ENCODE data around the gene GALNTL6.

Gene GALNTL6

DNA sequence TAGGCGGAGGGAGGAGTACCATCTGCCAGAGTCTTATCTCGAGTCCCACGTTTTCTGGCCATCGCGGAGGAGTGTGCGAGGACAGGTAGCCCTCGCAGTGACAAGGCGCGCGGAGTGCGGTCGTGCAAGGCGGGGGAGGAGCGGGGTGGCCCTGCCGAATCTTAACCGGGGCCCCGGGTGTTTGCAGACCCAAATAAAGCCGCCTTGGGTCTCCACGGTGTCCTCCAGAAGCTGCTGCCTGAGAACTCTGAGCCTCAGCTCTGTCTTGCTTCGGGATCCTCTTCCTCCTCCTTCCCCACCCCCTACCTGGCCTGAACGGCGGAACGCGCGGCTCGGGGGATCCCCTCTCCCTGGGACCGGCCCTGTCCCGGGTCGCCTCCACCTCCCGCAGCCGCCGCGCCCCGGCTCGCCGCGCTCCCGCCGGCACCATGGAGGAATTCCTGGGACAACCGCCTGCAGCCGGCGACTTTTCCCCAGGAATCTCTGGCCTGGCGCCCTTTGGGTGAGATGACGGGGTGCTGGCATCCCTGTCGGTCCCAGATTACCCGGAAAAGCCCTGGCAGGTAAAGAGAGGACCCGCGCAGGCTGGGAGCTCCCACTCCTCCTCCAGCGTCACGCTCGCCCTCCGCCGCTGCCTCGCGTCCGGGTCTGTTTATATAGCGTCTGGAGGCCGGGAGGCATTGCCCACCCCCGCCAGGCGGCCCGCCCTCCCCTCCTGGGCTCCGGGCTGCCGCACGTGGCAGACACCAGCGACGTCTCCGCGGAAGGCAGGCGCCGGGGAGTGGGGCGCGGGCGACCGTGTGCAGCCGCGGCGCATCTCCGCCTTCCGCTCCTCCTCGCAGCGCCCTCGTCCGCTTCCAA lies at the start of gene GALNTL6:
TSS of gene GALNTL6 (plus strand) at position 740 of the 861 bp plus-strand sequence.
- peak; percentile 79 for ATAC-seq
- Mint-ChIP-seq H3K36me3 (no peaks in the 10 kb centered on the region), H3K4me3 (peak within 1 kb of the TSS; percentile 82), H3K4me1 (peaks cover 21% of the 10 kb centered on the region), H3K9me3 (no peaks in the 10 kb centered on the region), H3K27ac (peak within 1 kb of the TSS; percentile 66), H3K27me3 (peaks cover 22% of the 10 kb centered on the region)

DNA sequence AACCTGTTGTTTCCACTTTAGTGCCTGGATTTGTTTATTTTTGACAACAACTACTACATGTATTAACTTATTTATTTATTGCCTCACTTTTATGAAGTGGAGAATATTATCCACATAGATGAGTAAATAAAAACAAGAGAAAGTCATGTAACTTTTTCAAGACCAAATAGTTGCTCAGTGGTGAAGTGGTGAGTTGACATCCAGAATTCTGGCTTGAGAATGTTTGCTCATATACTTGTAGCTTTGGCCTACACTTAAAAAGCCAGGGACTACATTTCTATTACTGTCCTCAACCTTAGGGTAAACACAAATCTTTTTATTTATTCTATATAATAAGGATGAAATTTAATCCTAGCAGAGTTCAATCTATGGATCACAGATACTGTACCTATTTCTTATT lies 47.7 kb upstream of the GALNTL6 start:
- Mint-ChIP-seq H3K27me3 (no peaks in the 10 kb centered on the region), H3K9me3 (peaks cover 7% of the 10 kb centered on the region), H3K36me3 (no peaks in the 10 kb centered on the region), H3K27ac (no peak overlapping the region), H3K4me1 (no peaks in the 10 kb centered on the region), H3K4me3 (no peak overlapping the region)
- no peak for ATAC-seq

- Mint-ChIP-seq H3K27ac (no peak overlapping the region), H3K36me3 (no peaks in the 10 kb centered on the region), H3K9me3 (peaks cover 9% of the 10 kb centered on the region), H3K4me3 (no peak overlapping the region), H3K27me3 (no peaks in the 10 kb centered on the region), H3K4me1 (no peaks in the 10 kb centered on the region)
- ATAC-seq: no peak
Measured at GRCh38 chr4:171774642-171775190, 38.5 kb upstream of the GALNTL6 start.

DNA sequence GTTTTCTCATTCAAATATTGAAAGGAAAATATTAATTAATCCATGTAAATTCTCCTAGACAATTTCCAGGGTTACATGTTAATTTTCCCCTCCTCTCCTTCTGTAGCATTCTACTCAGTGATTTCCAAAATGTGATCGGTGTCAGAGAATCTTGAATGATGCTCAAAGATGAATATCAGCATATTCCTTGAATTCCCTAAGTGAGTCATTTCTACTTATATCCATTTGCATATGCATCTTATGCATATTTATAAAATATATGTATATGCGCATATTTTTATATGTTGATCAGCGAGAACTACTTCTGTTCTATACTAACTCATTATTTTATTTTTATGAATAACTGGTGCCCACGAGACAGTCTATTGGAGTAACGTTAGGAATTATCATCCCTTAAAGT lies 33.9 kb upstream of the GALNTL6 start:
- no peak for ATAC-seq
- H3K4me3 Mint-ChIP-seq: no peak overlapping the region
- H3K27ac Mint-ChIP-seq: no peak overlapping the region
- H3K4me1 Mint-ChIP-seq: peaks cover 4% of the 10 kb centered on the region
- peaks cover 7% of the 10 kb centered on the region for H3K36me3 Mint-ChIP-seq
- peaks cover 22% of the 10 kb centered on the region for H3K9me3 Mint-ChIP-seq
- no peaks in the 10 kb centered on the region for H3K27me3 Mint-ChIP-seq

DNA sequence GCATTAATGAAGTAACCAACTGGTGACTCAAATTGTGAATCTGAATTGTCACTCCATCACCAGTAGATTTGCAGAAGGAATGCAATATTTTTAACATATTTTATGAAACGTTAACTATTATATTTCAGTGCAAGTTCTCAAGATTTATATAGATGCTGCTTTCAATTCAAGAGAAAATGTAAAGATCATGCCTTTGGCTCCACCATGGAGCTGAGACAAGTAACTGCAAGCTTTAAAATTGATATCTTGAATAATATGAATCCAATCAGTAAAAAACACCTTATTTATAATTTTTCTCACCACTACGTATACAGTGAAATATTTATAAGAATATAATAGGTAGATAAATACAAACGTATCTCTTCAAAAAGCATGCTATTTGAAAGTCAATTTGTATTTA lies 27.8 kb upstream of the GALNTL6 start:
- no peak for ATAC-seq
- H3K27ac Mint-ChIP-seq: no peak overlapping the region
- no peaks in the 10 kb centered on the region for H3K27me3 Mint-ChIP-seq
- H3K4me1 Mint-ChIP-seq: peaks cover 4% of the 10 kb centered on the region
- peaks cover 7% of the 10 kb centered on the region for H3K36me3 Mint-ChIP-seq
- H3K9me3 Mint-ChIP-seq: peaks cover 22% of the 10 kb centered on the region
- no peak overlapping the region for H3K4me3 Mint-ChIP-seq

GRCh38 chr4:171793723-171794122 lies 19.5 kb upstream of the GALNTL6 start:
- Mint-ChIP-seq H3K4me1 (no peaks in the 10 kb centered on the region), H3K36me3 (no peaks in the 10 kb centered on the region), H3K4me3 (no peak overlapping the region), H3K27ac (no peak overlapping the region), H3K27me3 (no peaks in the 10 kb centered on the region), H3K9me3 (no peaks in the 10 kb centered on the region)
- ATAC-seq: no peak

- Mint-ChIP-seq H3K27ac (no peak overlapping the region), H3K36me3 (no peaks in the 10 kb centered on the region), H3K27me3 (no peaks in the 10 kb centered on the region), H3K9me3 (peaks cover 3% of the 10 kb centered on the region), H3K4me3 (no peak overlapping the region), H3K4me1 (no peaks in the 10 kb centered on the region)
- no peak for ATAC-seq
Measured at GRCh38 chr4:171794528-171794927, 18.7 kb upstream of the GALNTL6 start.

DNA sequence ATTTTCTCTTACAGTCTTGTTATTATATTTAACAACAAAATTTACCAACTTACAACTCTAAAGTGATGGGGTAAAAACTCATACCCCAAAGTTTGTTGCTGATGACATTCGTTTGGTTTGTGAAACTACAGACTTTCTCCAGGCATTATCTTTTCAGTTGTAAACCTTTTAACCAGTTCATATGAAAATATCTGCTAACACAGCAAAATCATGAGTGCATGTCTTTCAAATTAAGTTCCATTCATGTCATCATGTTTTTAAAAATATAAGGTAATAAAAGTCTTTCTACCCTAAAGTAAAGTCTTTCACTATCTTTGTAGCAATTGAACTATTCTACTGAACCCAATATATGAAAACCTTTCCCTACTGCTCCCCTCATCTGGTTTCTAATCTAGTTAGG lies 3.4 kb upstream of the GALNTL6 start:
- Mint-ChIP-seq H3K4me1 (peaks cover 19% of the 10 kb centered on the region), H3K4me3 (no peak overlapping the region), H3K9me3 (no peaks in the 10 kb centered on the region), H3K36me3 (no peaks in the 10 kb centered on the region), H3K27me3 (peaks cover 22% of the 10 kb centered on the region), H3K27ac (no peak overlapping the region)
- no peak for ATAC-seq

DNA sequence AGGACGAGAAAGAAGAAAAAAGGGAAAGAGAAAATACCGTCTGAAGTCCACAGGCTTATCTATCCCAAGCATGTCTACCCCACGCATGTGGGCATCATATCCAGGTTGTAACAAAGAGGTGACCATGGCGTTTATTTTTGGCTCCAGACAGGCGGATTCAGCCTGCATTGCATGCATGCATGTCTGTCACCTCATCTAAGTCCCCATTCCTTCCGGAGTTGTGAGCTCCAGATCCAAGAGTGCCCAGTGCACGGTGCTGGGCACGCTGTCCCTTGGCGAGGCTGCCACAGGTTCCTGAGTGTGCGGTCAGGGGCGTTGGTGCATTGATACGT lies 905 bp upstream of the GALNTL6 start:
- H3K4me1 Mint-ChIP-seq: peaks cover 21% of the 10 kb centered on the region
- H3K4me3 Mint-ChIP-seq: peak overlapping the region; percentile 82
- H3K27ac Mint-ChIP-seq: peak overlapping the region; percentile 66
- H3K9me3 Mint-ChIP-seq: no peaks in the 10 kb centered on the region
- ATAC-seq: no peak
- H3K36me3 Mint-ChIP-seq: no peaks in the 10 kb centered on the region
- H3K27me3 Mint-ChIP-seq: peaks cover 22% of the 10 kb centered on the region

- no peaks in the 10 kb centered on the region for H3K36me3 Mint-ChIP-seq
- H3K9me3 Mint-ChIP-seq: no peaks in the 10 kb centered on the region
- ATAC-seq: peak; percentile 39
- peak overlapping the region; percentile 66 for H3K27ac Mint-ChIP-seq
- peak overlapping the region; percentile 82 for H3K4me3 Mint-ChIP-seq
- H3K27me3 Mint-ChIP-seq: peaks cover 22% of the 10 kb centered on the region
- peaks cover 21% of the 10 kb centered on the region for H3K4me1 Mint-ChIP-seq
Measured at GRCh38 chr4:171813526-171814250, 484 bp downstream of the GALNTL6 start.

GRCh38 chr4:171814545-171814944 lies 1.3 kb downstream of the GALNTL6 start:
- Mint-ChIP-seq H3K27me3 (peaks cover 22% of the 10 kb centered on the region), H3K4me3 (peak overlapping the region; percentile 82), H3K9me3 (no peaks in the 10 kb centered on the region), H3K27ac (no peak overlapping the region), H3K4me1 (peaks cover 21% of the 10 kb centered on the region), H3K36me3 (no peaks in the 10 kb centered on the region)
- no peak for ATAC-seq

DNA sequence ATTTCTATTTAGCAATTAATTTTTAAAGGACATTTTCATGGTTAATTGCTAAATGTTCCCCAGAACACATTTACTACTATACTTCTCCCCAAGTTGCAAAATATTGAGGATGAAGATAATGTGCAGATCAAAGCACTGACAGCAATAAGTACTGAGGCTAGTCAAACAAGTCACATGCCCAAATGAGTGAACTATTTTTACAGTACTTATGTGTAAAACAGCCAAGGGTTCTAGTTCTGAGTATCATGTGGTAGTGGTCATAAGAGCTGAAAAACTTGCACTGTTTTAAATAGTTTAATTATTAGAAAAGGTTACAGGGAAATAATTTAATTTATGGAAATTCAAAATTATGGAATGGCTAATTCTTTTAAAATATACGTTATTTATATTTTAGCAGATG lies 3.8 kb downstream of the GALNTL6 start:
- no peak overlapping the region for H3K27ac Mint-ChIP-seq
- no peaks in the 10 kb centered on the region for H3K9me3 Mint-ChIP-seq
- peaks cover 18% of the 10 kb centered on the region for H3K4me1 Mint-ChIP-seq
- no peaks in the 10 kb centered on the region for H3K36me3 Mint-ChIP-seq
- ATAC-seq: no peak
- no peak overlapping the region for H3K4me3 Mint-ChIP-seq
- H3K27me3 Mint-ChIP-seq: peaks cover 18% of the 10 kb centered on the region

DNA sequence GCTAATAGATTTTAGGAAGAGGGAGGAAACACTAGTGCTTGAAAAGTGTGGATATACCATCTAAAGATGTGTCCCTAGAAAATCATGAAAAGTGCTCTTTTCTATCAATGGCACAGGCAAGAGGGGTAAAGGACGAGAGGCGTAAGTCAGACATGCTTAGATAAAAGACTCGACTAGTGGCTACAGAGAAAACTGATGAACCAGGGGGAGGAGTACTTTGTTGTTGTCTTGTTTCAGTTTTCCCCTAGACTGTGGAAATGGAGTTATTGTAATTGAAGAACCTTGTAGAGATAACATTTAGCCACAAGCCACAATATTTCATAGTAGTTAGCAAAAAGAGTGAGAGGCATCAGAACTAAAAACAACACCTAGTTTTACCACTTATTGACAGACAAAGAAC lies 21.4 kb downstream of the GALNTL6 start:
- ATAC-seq: no peak
- Mint-ChIP-seq H3K27ac (no peak overlapping the region), H3K27me3 (no peaks in the 10 kb centered on the region), H3K4me1 (peaks cover 6% of the 10 kb centered on the region), H3K36me3 (no peaks in the 10 kb centered on the region), H3K9me3 (no peaks in the 10 kb centered on the region), H3K4me3 (no peak overlapping the region)

GRCh38 chr4:171843456-171843855 lies 30.3 kb downstream of the GALNTL6 start:
- Mint-ChIP-seq H3K9me3 (peaks cover 2% of the 10 kb centered on the region), H3K27ac (no peak overlapping the region), H3K4me3 (no peak overlapping the region), H3K4me1 (no peaks in the 10 kb centered on the region), H3K27me3 (no peaks in the 10 kb centered on the region), H3K36me3 (no peaks in the 10 kb centered on the region)
- no peak for ATAC-seq

DNA sequence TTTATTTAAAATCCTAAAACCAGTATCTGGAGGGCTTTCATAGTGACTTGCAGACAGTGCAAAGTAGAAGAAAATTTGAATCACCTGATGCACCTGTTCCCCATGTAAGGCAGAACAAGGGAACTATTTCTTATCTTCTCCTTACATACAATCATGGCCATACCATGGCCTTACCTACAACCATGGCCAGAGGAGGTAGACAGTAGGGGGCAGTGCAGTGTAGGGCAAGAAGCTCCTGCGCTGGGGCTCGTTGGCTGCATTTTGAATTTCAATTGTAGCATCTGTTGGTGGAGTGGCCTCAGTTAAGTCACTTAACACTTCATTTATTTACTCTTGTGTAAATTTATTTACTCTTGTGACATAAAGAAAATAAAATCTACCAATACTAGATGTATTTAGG lies 33.0 kb downstream of the GALNTL6 start:
- peak; percentile 67 for ATAC-seq
- Mint-ChIP-seq H3K36me3 (no peaks in the 10 kb centered on the region), H3K9me3 (peaks cover 2% of the 10 kb centered on the region), H3K4me3 (no peak overlapping the region), H3K4me1 (no peaks in the 10 kb centered on the region), H3K27me3 (no peaks in the 10 kb centered on the region), H3K27ac (no peak overlapping the region)

GRCh38 chr4:171846893-171847292 lies 33.7 kb downstream of the GALNTL6 start:
- peaks cover 1% of the 10 kb centered on the region for H3K4me1 Mint-ChIP-seq

More at GRCh38 chr4:171846893-171847292, 33.7 kb downstream of the GALNTL6 start:
- no peaks in the 10 kb centered on the region for H3K27me3 Mint-ChIP-seq
- no peak overlapping the region for H3K4me3 Mint-ChIP-seq
- ATAC-seq: no peak
- no peaks in the 10 kb centered on the region for H3K36me3 Mint-ChIP-seq
- peaks cover 2% of the 10 kb centered on the region for H3K9me3 Mint-ChIP-seq
- no peak overlapping the region for H3K27ac Mint-ChIP-seq

Data from stimulated activated memory B cell treated with anti-CD40 and anti-IgM and Interleukin-4, amounts not matched to agents 10 μg/mL and 1 μg/mL and 100 μg/mL, for 72 hours (primary cell).